ENCODE measurements around the gene ERICH2.
"Not testable (repeated sequence)": the region's sequence is repeated elsewhere in the genome, so short reads cannot be mapped to it uniquely, and the experiment has no call there.

ERICH2 gene

GRCh38 chr2:170770008-170770605 is at the start of gene ERICH2:
ERICH2 (plus strand) TSS chr2:170770378; CDS start chr2:170770682, 304 bp downstream.
- no peak for FAIRE-seq

- FAIRE-seq, result no peak
Measured at GRCh38 chr2:170721678-170722077, 48.5 kb upstream of the ERICH2 start.

- FAIRE-seq, result no peak
Measured at GRCh38 chr2:170722301-170722700, 47.9 kb upstream of the ERICH2 start.

DNA sequence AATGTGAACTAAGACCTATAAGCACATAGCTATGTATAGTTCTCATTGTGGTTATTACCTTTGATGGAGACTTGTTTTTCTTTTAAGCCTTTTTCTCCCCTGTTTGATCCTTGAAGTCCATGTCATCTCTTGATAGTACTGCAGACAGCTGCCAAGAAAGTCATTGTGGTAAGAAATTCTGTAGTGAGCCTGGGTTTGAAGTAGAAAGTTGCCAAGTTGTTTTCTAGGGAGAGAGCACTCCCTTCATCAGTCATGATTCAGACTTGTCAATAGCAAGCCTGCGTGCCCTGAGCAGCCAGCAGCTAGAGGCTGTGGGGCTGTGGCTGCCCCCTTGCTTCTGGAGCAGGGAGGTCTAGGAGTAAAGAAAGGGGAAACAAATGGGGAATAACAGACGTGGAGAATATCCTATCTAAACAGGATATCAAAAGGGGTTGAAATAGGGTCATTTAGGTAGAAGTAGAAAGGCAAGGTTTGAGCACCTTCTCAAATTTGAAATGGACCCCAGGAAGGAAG is 46.7 kb upstream of the ERICH2 start:
- FAIRE-seq, result no peak

GRCh38 chr2:170733798-170734600 is 36.2 kb upstream of the ERICH2 start:
- no peak for FAIRE-seq

DNA sequence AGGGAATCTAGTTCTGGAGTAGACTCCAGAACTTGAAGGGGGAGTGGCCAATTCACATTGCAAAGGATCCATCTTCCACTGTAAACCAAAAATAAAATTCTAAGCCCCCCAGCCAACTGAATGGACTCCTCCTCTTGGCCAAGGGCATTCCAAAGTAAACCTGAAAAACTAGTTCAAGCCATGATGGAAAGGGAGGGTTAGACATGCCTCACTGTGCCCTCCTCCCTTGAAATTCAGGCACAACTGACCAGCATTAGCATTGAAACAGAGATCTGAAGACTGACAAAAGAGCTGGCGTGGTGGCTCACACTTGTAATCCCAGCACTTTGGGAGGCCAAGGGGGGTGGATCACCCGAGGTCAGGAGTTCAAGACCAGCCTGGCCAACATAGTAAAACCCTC is 35.6 kb upstream of the ERICH2 start:
- FAIRE-seq, result not testable (repeated sequence)

DNA sequence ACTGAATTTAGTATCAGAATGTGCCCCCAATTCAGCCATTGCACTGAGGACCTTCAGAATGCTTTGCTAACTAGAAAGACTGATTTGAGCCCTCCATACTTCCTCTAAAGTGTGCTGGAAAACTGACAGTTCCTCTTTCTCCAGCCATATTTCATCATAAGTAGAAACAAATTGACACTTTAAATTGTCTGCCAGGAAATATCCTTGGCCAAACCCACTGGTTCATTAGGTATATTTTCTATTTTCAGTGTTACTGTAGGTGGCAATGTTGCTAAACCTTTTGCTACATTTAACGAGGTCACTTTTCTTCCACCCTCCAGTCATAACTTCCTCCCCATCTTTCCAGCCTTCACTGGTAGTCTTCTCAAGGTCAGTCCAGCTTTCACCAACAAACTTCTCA is 33.5 kb upstream of the ERICH2 start:
- FAIRE-seq, result no peak

DNA sequence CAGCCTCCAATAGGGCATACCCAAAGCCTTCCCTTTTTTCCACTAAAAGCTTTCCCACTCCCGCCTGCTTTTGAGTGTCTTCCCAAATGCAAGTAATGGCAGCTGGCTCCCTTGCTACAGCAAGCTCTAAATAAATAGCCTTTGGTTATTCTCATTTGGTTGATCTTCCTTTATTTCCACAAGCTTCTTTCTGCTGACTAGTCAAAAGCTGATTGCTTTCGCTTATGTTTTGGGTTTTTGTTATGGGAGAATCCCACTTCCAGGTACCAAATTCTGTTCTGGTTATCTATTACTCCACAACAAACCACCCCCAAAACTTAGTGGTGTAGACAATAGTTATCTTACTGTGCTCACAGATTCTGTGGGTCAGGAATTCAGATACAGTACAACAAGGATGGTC is 32.8 kb upstream of the ERICH2 start:
- FAIRE-seq, result no peak

GRCh38 chr2:170737821-170738220 is 32.4 kb upstream of the ERICH2 start:
- FAIRE-seq, result no peak

DNA sequence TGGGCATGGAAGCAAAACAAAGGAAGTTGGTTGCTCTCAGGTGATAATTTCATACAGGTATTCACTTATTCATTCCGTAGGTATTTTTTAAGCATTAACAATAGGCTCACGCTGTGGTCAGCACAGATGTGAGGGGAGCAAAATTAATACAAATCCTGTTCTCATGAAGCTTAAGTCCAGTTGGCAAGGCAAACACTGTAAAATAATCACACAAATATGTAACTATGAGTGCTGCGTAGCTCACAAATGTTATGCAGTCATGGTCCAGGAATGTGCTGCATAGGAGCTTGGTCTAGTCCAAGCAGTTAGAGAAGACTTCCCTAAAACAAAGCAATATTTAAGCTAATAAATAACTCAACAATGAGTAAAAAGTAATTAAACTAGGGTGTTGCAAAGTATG is 31.1 kb upstream of the ERICH2 start:
- no peak for FAIRE-seq

GRCh38 chr2:170739507-170740046 is 30.6 kb upstream of the ERICH2 start:
- no peak for FAIRE-seq

DNA sequence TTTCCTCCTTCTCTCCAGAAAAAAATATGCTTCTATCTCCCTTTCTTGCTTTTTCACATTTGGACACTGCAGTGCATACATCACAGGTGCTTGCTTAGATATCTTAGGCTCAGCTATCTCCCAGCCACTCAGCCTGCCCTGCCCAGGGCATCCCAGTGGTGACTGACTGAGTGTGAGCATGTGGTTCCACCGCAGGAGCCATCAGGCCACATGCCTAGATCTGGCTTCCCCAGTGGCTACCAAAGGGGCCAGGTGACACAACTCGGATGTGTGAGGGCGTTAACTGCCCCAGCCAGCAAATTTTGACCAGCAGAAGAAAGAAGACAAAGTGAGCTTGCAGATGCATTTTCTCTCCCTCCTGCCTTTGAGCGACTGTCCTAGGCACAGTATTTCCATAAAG is 29.5 kb upstream of the ERICH2 start:
- no peak for FAIRE-seq

- no peak for FAIRE-seq
Measured at GRCh38 chr2:170742000-170742399, 28.2 kb upstream of the ERICH2 start.

DNA sequence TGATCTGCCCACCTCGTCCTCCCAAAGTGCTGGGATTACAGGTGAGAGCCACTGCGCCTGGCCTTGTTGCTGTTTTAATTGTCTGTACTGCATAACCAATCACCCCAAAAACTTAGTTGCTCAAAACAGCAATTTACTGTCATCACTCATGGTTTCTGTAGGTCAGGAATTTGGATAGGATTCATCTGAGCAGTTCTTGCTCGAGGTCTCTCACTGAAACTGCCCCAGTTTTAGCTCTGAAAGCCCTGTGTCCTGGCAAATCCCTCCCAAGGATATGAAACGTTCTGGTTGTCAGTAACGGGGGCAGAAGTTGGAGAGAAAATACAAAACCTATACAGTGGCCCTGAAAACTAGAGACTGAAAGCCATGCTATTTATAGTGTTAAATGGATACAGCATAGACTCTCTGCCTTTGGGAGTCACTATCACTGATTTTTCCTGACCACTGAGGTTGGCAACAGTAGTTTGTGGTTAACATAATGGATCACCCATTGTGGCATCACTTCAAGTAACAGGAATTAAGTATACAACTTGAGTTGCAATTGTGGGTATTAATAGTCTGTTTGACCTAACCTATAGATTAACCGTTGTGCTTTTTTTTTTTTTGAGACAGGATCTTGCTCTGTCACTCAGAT is 27.2 kb upstream of the ERICH2 start:
- no peak for FAIRE-seq

DNA sequence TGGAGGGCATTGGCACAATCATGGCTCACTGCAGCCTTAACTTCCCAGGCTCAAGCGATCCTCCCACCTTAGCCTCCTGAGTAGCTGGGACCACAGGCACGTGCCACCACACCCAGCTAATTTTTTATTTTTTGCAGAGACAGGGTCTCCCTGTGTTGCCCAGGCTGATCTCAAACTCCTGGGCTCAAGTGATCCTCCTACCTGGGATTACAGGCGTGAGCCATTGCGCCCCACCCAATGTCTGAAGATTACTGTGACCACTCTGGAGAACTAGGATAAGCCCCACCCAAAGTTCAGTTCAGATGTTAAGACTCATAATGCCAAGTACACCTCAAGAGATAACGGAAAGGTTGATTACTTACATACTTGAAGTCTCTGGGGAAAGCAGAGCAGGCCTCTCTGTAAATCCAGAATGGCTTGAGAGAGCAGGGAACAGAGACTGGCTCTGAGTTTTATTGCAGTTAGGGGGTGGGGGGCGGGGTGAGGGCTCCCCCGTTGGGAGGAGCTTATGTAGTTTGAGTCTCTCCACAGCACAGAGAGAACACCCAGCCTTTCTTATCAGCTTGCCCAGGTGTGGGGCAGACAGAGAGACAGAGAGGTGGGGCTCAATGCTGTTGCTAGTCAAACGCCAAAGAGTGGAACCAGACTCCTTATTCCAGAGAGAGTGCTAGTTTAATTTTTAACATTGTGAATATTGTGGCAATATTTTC is 26.5 kb upstream of the ERICH2 start:
- FAIRE-seq, result no peak

DNA sequence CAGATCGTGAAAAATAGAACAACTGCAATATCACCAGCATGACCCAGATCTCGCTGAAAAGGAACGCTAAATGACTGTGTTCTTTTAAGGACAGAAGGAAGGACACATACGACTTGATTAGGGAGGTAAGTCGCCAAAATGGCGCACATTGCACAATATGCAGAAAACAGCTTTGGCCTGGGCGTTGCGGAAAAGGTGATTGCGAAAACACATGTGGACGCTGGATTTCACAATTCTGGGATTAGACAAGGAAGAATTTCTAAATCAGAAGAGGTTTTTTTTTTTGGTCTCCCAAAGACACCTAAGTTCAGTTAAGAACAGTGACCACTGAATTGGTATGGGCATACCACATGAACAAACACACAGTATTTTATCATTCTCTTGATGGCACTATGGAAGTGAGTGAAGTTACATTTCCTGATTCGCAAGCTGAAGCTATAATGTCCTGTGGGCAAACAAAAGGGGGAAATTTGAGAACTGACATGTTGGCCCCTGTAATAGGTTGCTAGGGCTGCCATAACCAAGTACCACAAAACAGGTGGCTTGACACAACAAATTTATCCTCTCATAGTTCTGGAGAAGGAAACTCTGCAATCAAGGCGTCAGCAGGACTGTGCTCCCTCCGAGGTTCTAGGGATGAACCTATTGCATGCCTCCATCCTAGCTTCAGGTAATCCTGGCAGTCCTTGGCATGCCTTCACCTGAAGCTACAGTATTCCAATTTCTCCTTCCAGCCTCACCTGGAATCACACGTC is 25.8 kb upstream of the ERICH2 start:
- no peak for FAIRE-seq

- no peak for FAIRE-seq
Measured at GRCh38 chr2:170745305-170745704, 24.9 kb upstream of the ERICH2 start.

DNA sequence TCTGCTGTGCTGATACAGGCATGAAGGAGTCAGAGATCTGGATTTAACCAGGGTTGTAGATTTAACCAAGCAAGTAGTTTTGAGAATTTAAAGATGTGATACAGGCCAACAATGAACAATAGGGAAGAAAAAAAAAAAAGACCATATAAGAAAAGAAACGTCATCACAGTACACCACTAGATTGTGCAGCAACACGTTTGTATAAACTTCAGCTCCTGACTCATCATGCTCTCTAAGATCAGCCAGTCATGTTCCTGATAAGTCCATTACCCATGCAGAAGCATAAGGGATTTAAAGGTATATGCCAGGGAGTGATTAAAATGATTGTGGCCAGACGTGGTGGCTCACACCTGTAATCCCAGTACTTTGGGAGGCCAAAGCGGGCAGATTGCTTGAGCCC is 22.3 kb upstream of the ERICH2 start:
- no peak for FAIRE-seq

- not testable (repeated sequence) for FAIRE-seq
Measured at GRCh38 chr2:170751555-170751954, 18.6 kb upstream of the ERICH2 start.

DNA sequence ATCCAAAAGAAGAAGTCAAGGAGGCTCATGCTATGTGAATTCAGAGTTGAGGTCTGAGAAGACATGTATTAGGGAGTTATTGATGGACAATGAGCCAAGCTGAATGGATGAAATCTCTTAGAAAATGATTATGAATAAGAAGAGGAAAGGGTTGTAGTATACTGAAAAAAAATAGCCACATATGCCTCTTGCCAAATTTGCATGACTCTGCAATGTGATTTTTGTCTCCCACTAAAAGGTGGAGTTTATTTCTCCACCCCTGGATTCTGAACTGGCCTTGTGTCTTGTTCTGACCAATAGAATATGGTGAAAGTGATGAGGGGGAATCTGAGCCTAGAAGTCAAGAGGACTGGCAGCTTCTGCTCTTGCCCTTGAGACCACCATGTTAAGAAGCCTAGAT is 8.6 kb upstream of the ERICH2 start:
- FAIRE-seq, result no peak

DNA sequence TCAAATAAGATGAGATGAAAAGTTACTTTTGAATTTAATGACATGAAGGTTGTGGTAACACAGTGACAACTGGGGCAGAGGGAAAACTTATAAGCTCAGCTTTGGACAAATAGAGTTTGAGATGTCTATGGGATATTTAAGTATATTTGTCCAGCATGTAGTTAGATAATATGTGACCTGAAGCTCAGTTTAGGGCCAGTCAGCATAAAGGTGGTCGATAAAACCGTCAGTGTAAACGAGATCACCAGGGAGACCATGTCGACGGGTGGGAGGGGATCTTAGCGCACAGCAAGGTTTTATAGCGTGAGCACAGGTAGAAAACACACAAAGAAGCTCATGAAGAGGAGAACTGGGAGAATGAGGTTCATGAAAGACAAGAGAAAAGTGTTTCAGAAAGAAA is 7.4 kb upstream of the ERICH2 start:
- no peak for FAIRE-seq

DNA sequence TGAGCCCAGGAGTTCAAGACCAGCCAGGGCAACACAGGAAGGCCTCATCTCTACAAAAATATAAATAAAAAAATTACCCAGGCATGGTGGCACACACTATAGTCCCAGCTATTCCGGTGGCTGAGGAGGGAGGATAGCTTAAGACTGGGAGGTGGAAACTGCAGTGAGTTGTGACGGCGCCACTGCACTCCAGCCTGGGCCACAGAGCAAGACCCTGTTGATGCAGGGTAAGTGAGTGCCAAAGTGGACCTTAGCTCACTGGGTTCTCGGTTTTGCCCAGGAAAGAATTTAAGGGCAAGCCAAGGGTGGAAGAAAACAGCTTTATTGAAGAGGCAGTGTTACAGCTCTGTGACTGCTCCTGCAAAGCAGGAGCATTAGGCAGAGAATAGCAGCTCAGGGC is 6.9 kb upstream of the ERICH2 start:
- FAIRE-seq, result no peak

Data from colon (tissue), 2 donors.